Stimulated activated naive B cell treated with anti-CD40 and anti-IgM and Interleukin-4, amounts not matched to agents 10 μg/mL and 1 μg/mL and 100 μg/mL, for 72 hours (primary cell): ENCODE measurements around the gene PYGL.
"Not testable (repeated sequence)": the region's sequence is repeated elsewhere in the genome, so short reads cannot be mapped to it uniquely, and the experiment has no call there.

Experiments
- ATAC-seq, 2 donors: fragments of 150-1000 bp; cut with Tn5 transposase; replicated peaks; 2 replicates each; pipeline ENCODE4 v1.10.0; 2021; ENCODE audit warnings: moderate library complexity in 1 of 2
- DNase-seq: peaks from one replicate; pipeline ENCODE4 v3.0.0; 2021
- H3K27ac Mint-ChIP-seq: one replicate; pipeline ENCODE4 v1.8.0; 2022; ENCODE audit warnings: mild to moderate bottlenecking, mixed read lengths
- H3K27me3 Mint-ChIP-seq, 2 donors: one replicate each; pipeline ENCODE4 v1.8.0; 2022; ENCODE audit warnings: mixed read lengths in 2 of 2
- H3K36me3 Mint-ChIP-seq, 2 donors: one replicate each; pipeline ENCODE4 v1.8.0; 2022; ENCODE audit warnings: mixed read lengths in 2 of 2, mild to moderate bottlenecking in 1 of 2
- H3K4me1 Mint-ChIP-seq, 2 donors: one replicate each; pipeline ENCODE4 v1.8.0; 2022; ENCODE audit warnings: mixed read lengths in 2 of 2, mild to moderate bottlenecking in 1 of 2
- H3K4me3 Mint-ChIP-seq, 2 donors: one replicate each; pipeline ENCODE4 v1.8.0; 2022; ENCODE audit warnings: mild to moderate bottlenecking in 2 of 2, mixed read lengths in 2 of 2, moderate library complexity in 1 of 2
- H3K9me3 Mint-ChIP-seq, 2 donors: one replicate each; pipeline ENCODE4 v1.8.0; 2022; ENCODE audit warnings: mixed read lengths in 2 of 2, mild to moderate bottlenecking in 1 of 2

The PYGL gene

GRCh38 chr14:50926851-50927386, 17.4 kb downstream of the PYGL start:
- H3K27ac Mint-ChIP-seq = no peak overlapping the region
- H3K36me3 Mint-ChIP-seq = peaks cover 0 to 3% of the 10 kb centered on the region in 2 donors
- DNase-seq (no peak), ATAC-seq (no peak)
- no peaks in the 10 kb centered on the region for H3K9me3 Mint-ChIP-seq
- peaks cover 0 to 8% of the 10 kb centered on the region in 2 donors for H3K27me3 Mint-ChIP-seq
- H3K4me1 Mint-ChIP-seq = no peaks in the 10 kb centered on the region
- H3K4me3 Mint-ChIP-seq = no peak overlapping the region

- peaks cover 0 to 5% of the 10 kb centered on the region in 2 donors for H3K27me3 Mint-ChIP-seq
- no peaks in the 10 kb centered on the region for H3K4me1 Mint-ChIP-seq
- no peaks in the 10 kb centered on the region for H3K9me3 Mint-ChIP-seq
- DNase-seq (no peak), ATAC-seq (no peak)
- H3K4me3 Mint-ChIP-seq = no peak overlapping the region
- H3K36me3 Mint-ChIP-seq = peaks cover 0 to 3% of the 10 kb centered on the region in 2 donors
- H3K27ac Mint-ChIP-seq = no peak overlapping the region
Observed at GRCh38 chr14:50924843-50925242, 19.4 kb downstream of the PYGL start.

GRCh38 chr14:50924236-50924635, 20.0 kb downstream of the PYGL start:
- no peaks in the 10 kb centered on the region for H3K4me1 Mint-ChIP-seq
- H3K27ac Mint-ChIP-seq = no peak overlapping the region
- ATAC-seq (no peak), DNase-seq (no peak)
- peaks cover 0 to 5% of the 10 kb centered on the region in 2 donors for H3K27me3 Mint-ChIP-seq
- no peaks in the 10 kb centered on the region for H3K9me3 Mint-ChIP-seq
- no peak overlapping the region for H3K4me3 Mint-ChIP-seq
- peaks cover 0 to 3% of the 10 kb centered on the region in 2 donors for H3K36me3 Mint-ChIP-seq

GRCh38 chr14:50922803-50923202, 21.5 kb downstream of the PYGL start:
- ATAC-seq (no peak), DNase-seq (no peak)
- Mint-ChIP-seq H3K9me3 (no peaks in the 10 kb centered on the region), H3K27ac (no peak overlapping the region), H3K36me3 (peaks cover 0 to 3% of the 10 kb centered on the region in 2 donors), H3K4me1 (no peaks in the 10 kb centered on the region), H3K4me3 (no peak overlapping the region), H3K27me3 (peaks cover 0 to 5% of the 10 kb centered on the region in 2 donors)

GRCh38 chr14:50920482-50921230, 23.6 kb downstream of the PYGL start:
- H3K4me3 Mint-ChIP-seq = no peak overlapping the region
- DNase-seq (no peak), ATAC-seq (no peak)
- H3K27me3 Mint-ChIP-seq = peaks cover 0 to 5% of the 10 kb centered on the region in 2 donors
- no peaks in the 10 kb centered on the region for H3K9me3 Mint-ChIP-seq
- no peaks in the 10 kb centered on the region for H3K4me1 Mint-ChIP-seq
- H3K27ac Mint-ChIP-seq = no peak overlapping the region
- H3K36me3 Mint-ChIP-seq = peaks cover 0 to 2% of the 10 kb centered on the region in 2 donors

- not testable (repeated sequence) for H3K4me1 Mint-ChIP-seq, H3K27me3 Mint-ChIP-seq, H3K36me3 Mint-ChIP-seq, H3K4me3 Mint-ChIP-seq, DNase-seq, ATAC-seq, H3K9me3 Mint-ChIP-seq, H3K27ac Mint-ChIP-seq
Observed at GRCh38 chr14:50919524-50919923, 24.8 kb downstream of the PYGL start.

- no peak overlapping the region for H3K4me3 Mint-ChIP-seq
- H3K27me3 Mint-ChIP-seq = no peaks in the 10 kb centered on the region
- H3K36me3 Mint-ChIP-seq = no peaks in the 10 kb centered on the region
- H3K27ac Mint-ChIP-seq = no peak overlapping the region
- DNase-seq (no peak), ATAC-seq (no peak)
- no peaks in the 10 kb centered on the region for H3K4me1 Mint-ChIP-seq
- no peaks in the 10 kb centered on the region for H3K9me3 Mint-ChIP-seq
Observed at GRCh38 chr14:50917449-50917848, 26.8 kb downstream of the PYGL start.

GRCh38 chr14:50910495-50911420, 33.5 kb downstream of the PYGL start:
- no peaks in the 10 kb centered on the region for H3K9me3 Mint-ChIP-seq
- no peak overlapping the region for H3K27ac Mint-ChIP-seq
- peaks cover 0 to 14% of the 10 kb centered on the region in 2 donors for H3K27me3 Mint-ChIP-seq
- DNase-seq = no peak
- H3K4me1 Mint-ChIP-seq = no peaks in the 10 kb centered on the region
- ATAC-seq = no peak
- H3K4me3 Mint-ChIP-seq = no peak overlapping the region
- H3K36me3 Mint-ChIP-seq = no peaks in the 10 kb centered on the region

- H3K27ac Mint-ChIP-seq = no peak overlapping the region
- H3K36me3 Mint-ChIP-seq = no peaks in the 10 kb centered on the region
- DNase-seq (no peak), ATAC-seq (no peak)
- no peaks in the 10 kb centered on the region for H3K9me3 Mint-ChIP-seq
- peaks cover 0 to 9% of the 10 kb centered on the region in 2 donors for H3K27me3 Mint-ChIP-seq
- H3K4me3 Mint-ChIP-seq = no peak overlapping the region
- peaks cover 0 to under 1% of the 10 kb centered on the region in 2 donors for H3K4me1 Mint-ChIP-seq
Observed at GRCh38 chr14:50906326-50907065, 37.8 kb downstream of the PYGL start.

- Mint-ChIP-seq H3K27ac (no peak overlapping the region), H3K27me3 (no peaks in the 10 kb centered on the region), H3K4me1 (peaks cover 0 to 3% of the 10 kb centered on the region in 2 donors), H3K9me3 (no peaks in the 10 kb centered on the region), H3K36me3 (no peaks in the 10 kb centered on the region), H3K4me3 (no peak overlapping the region)
- DNase-seq (no peak), ATAC-seq (no peak)
Observed at GRCh38 chr14:50904719-50905118, 39.6 kb downstream of the PYGL start.

- no peaks in the 10 kb centered on the region for H3K9me3 Mint-ChIP-seq
- no peak overlapping the region for H3K27ac Mint-ChIP-seq
- DNase-seq = no peak
- H3K36me3 Mint-ChIP-seq = no peaks in the 10 kb centered on the region
- peak in 1 of 2 donors; percentile 54 for ATAC-seq
- H3K4me3 Mint-ChIP-seq = no peak overlapping the region
- H3K27me3 Mint-ChIP-seq = peaks cover 0 to 5% of the 10 kb centered on the region in 2 donors
- H3K4me1 Mint-ChIP-seq = peaks cover 0 to 3% of the 10 kb centered on the region in 2 donors
Observed at GRCh38 chr14:50901361-50901760, 42.9 kb downstream of the PYGL start.

- Mint-ChIP-seq H3K36me3 (no peaks in the 10 kb centered on the region), H3K27ac (no peak overlapping the region), H3K27me3 (peaks cover 0 to 5% of the 10 kb centered on the region in 2 donors), H3K9me3 (no peaks in the 10 kb centered on the region), H3K4me1 (peaks cover 0 to 3% of the 10 kb centered on the region in 2 donors), H3K4me3 (no peak overlapping the region)
- ATAC-seq (no peak), DNase-seq (no peak)
Observed at GRCh38 chr14:50897658-50898175, 46.6 kb downstream of the PYGL start.

GRCh38 chr14:50897005-50897404, 47.3 kb downstream of the PYGL start:
- not testable (repeated sequence) for H3K27ac Mint-ChIP-seq, DNase-seq, H3K4me1 Mint-ChIP-seq, H3K9me3 Mint-ChIP-seq, H3K36me3 Mint-ChIP-seq, ATAC-seq, H3K4me3 Mint-ChIP-seq, H3K27me3 Mint-ChIP-seq

GRCh38 chr14:50896421-50896820, 47.9 kb downstream of the PYGL start:
- H3K9me3 Mint-ChIP-seq, H3K4me3 Mint-ChIP-seq, H3K27me3 Mint-ChIP-seq, H3K36me3 Mint-ChIP-seq, H3K4me1 Mint-ChIP-seq, H3K27ac Mint-ChIP-seq, DNase-seq, ATAC-seq: not testable (repeated sequence)
